Transverse colon (tissue), 4 donors: ENCODE results near the gene TNS3.

Experiments
- POLR2A ChIP-seq: fragments of 450-650 bp; IDR thresholded peaks from one replicate; pipeline ENCODE4 v1.6.1; 2016; ENCODE audit warnings: antibody characterized with exemption, mild to moderate bottlenecking, moderate library complexity
- POLR2AphosphoS5 ChIP-seq, 3 donors: sonication (generic); formaldehyde crosslinking; IDR thresholded peaks; one replicate each; pipeline ENCODE4 v1.6.1; 2016; ENCODE audit warnings: antibody characterized with exemption in 3 of 3
- TF ChIP-seq, protein P1 (sequence below), 5 experiments: fragments of 200-600 bp in 3 of 5; fragments of 450-650 bp in 2 of 5; sonication (generic) in 3 of 5; IDR thresholded peaks; 1 replicate in 2 of 5; 2 replicates in 3 of 5; pipeline ENCODE4 v1.5.1; 2016 to 2017; ENCODE audit warnings: antibody characterized with exemption in 5 of 5, inconsistent platforms in 3 of 5, mild to moderate bottlenecking in 2 of 5, moderate library complexity in 1 of 5

DNA sequence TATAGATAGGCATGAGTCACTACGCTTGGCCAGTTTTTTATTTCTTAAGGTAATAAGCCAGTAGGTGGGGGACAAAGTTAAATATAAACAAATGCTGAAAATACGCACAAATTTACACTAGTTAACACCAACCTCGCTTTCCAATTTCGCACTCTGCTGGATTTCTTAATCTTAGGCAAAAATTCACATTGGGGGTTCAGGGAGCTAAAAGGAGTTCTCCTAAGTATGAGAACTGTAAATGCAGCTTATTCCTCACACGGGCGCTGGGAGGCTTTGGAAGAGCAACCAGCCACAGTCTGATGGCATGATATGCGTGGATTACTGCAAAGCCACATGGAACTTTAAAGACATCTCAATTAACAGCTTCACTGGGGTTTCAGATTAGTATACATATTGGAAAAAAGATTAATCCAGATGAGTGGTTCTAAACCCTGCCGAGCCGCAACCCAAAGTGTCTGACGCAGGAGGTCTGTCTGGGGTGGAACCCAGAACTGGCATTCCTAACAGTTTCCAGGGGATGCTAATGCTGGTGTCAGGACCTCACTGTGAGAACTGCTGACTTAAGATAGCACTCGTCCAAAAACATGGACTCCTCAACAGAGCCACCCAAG, 16.2 kb downstream of the TNS3 start:
- TF ChIP-seq POLR2AphosphoS5 (IDR thresholded peaks at IDR 0.05): no peak
- TF ChIP-seq, protein P1, sequence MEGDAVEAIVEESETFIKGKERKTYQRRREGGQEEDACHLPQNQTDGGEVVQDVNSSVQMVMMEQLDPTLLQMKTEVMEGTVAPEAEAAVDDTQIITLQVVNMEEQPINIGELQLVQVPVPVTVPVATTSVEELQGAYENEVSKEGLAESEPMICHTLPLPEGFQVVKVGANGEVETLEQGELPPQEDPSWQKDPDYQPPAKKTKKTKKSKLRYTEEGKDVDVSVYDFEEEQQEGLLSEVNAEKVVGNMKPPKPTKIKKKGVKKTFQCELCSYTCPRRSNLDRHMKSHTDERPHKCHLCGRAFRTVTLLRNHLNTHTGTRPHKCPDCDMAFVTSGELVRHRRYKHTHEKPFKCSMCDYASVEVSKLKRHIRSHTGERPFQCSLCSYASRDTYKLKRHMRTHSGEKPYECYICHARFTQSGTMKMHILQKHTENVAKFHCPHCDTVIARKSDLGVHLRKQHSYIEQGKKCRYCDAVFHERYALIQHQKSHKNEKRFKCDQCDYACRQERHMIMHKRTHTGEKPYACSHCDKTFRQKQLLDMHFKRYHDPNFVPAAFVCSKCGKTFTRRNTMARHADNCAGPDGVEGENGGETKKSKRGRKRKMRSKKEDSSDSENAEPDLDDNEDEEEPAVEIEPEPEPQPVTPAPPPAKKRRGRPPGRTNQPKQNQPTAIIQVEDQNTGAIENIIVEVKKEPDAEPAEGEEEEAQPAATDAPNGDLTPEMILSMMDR (IDR thresholded peaks at IDR 0.05): no peak
- TF ChIP-seq POLR2A: no peak
